Left ventricle myocardium inferior (tissue), 1 donor: Measurements from ENCODE around the gene SKA2. TPM values are rescaled to one million over a fixed set of nuclear protein-coding genes. Genes with fewer than 3 reads are reported as not detected.

Experiments
- DNase-seq: peaks from one replicate; pipeline ENCODE4 v3.0.0-alpha.2; 2020
- H3K27ac ChIP-seq: fragments of 200-600 bp; replicated peaks from 2 replicates; pipeline ENCODE4 v1.8.0; 2021
- H3K27me3 ChIP-seq: fragments of 200-600 bp; 2 replicates; pipeline ENCODE4 v1.8.0; 2021; ENCODE audit warnings: low read depth
- H3K36me3 ChIP-seq: fragments of 200-600 bp; 2 replicates; pipeline ENCODE4 v1.8.0; 2021
- H3K4me1 ChIP-seq: fragments of 200-600 bp; 2 replicates; pipeline ENCODE4 v1.8.0; 2021
- H3K4me3 ChIP-seq: fragments of 200-600 bp; 2 replicates; pipeline ENCODE4 v1.8.0; 2021; ENCODE audit warnings: mild to moderate bottlenecking, moderate library complexity
- H3K9me3 ChIP-seq: fragments of 200-600 bp; replicated peaks from 2 replicates; pipeline ENCODE4 v1.8.0; 2021
- CTCF ChIP-seq: fragments of 200-600 bp; IDR thresholded peaks from 2 replicates; pipeline ENCODE4 v1.8.0; 2021; ENCODE audit warnings: antibody characterized with exemption, mild to moderate bottlenecking, borderline replicate concordance
- intact Hi-C: fragments of 100-400 bp; cut with micrococcal nuclease; formaldehyde crosslinking; loops from one replicate; pipeline ENCODE4 v1.11.0; 2022
- total RNA-seq: library from RNA; stranded (reverse); fragmentation: NEBNext Ultra II Directional; extraction: Animal tissue kit (Norgen Biotek cat#: 25700); gene quantifications from one replicate; pipeline ENCODE4 v1.2.1, GENCODE V29; 2021
- donor health status: DM: no; HTN: yes; CAD: no; lungs with severe emphysema.

The SKA2 gene
- total RNA-seq, 1 donor from 2014 or later = 37.9 TPM

- Histone ChIP-seq H3K4me1 (peaks cover 42% of the 10 kb centered on the region), H3K4me3 (no peak overlapping the region), H3K27me3 (no peaks in the 10 kb centered on the region), H3K9me3 (no peaks in the 10 kb centered on the region), H3K27ac (no peak overlapping the region), H3K36me3 (peaks cover 3% of the 10 kb centered on the region)
- intact Hi-C loops = no loop called here
- DNase-seq = no peak
- TF ChIP-seq CTCF = no peak
Observed at GRCh38 chr17:59151591-59151990, 3.4 kb downstream of the SKA2 start.

- DNase-seq = no peak
- peaks cover 37% of the 10 kb centered on the region for H3K4me1 ChIP-seq
- peaks cover 3% of the 10 kb centered on the region for H3K36me3 ChIP-seq
- no peaks in the 10 kb centered on the region for H3K9me3 ChIP-seq
- H3K27me3 ChIP-seq = no peaks in the 10 kb centered on the region
- TF ChIP-seq CTCF = no peak
- intact Hi-C loops = no loop called here
- H3K27ac ChIP-seq = no peak overlapping the region
- H3K4me3 ChIP-seq = no peak overlapping the region
Observed at GRCh38 chr17:59151006-59151405, 4.0 kb downstream of the SKA2 start.

GRCh38 chr17:59149841-59150511 is 5.0 kb downstream of the SKA2 start:
- H3K36me3 ChIP-seq = peaks cover 3% of the 10 kb centered on the region
- no peak overlapping the region for H3K27ac ChIP-seq
- no peak for DNase-seq
- no peak for TF ChIP-seq CTCF
- H3K4me1 ChIP-seq = peaks cover 34% of the 10 kb centered on the region
- no peaks in the 10 kb centered on the region for H3K27me3 ChIP-seq
- H3K4me3 ChIP-seq = no peak overlapping the region
- H3K9me3 ChIP-seq = no peaks in the 10 kb centered on the region
- intact Hi-C loops = no loop called here

GRCh38 chr17:59149051-59149450 is 5.9 kb downstream of the SKA2 start:
- Histone ChIP-seq H3K27ac (no peak overlapping the region), H3K36me3 (peaks cover 3% of the 10 kb centered on the region), H3K4me3 (no peak overlapping the region), H3K9me3 (no peaks in the 10 kb centered on the region), H3K27me3 (no peaks in the 10 kb centered on the region), H3K4me1 (peaks cover 27% of the 10 kb centered on the region)
- TF ChIP-seq CTCF = no peak
- intact Hi-C loops = no loop called here
- no peak for DNase-seq

- no peak overlapping the region for H3K4me3 ChIP-seq
- no peak for DNase-seq
- no peaks in the 10 kb centered on the region for H3K9me3 ChIP-seq
- H3K27ac ChIP-seq = no peak overlapping the region
- no peak for TF ChIP-seq CTCF
- peaks cover 3% of the 10 kb centered on the region for H3K36me3 ChIP-seq
- no peaks in the 10 kb centered on the region for H3K4me1 ChIP-seq
- H3K27me3 ChIP-seq = no peaks in the 10 kb centered on the region
- intact Hi-C loops = no loop called here
Observed at GRCh38 chr17:59145571-59146096, 9.4 kb downstream of the SKA2 start.
